Measurements from ENCODE around the gene STX18. TPM values are rescaled to one million over a fixed set of nuclear protein-coding genes. Genes with fewer than 3 reads are reported as not detected.

The STX18 gene
- total RNA-seq, 4 donors from 2014 or later, result 17.8 to 25.4 (median 23.4) TPM

GRCh38 chr4:4408132-4408523 lies 133.7 kb downstream of the STX18 start:
- Histone ChIP-seq H3K4me3 (no peak overlapping the region), H3K9me3 (no peaks in the 10 kb centered on the region), H3K27ac (no peak overlapping the region), H3K4me1 (no peaks in the 10 kb centered on the region), H3K27me3 (peaks cover 46% of the 10 kb centered on the region), H3K36me3 (no peaks in the 10 kb centered on the region)
- WGBS, 2 donors (ENCODE audit: low coverage in 1 of 2), result 67% methylated on average over 4 of the region's 13 CpGs; no CpG with 5 or more reads in 1 of the 2 donors
- TF ChIP-seq POLR2AphosphoS5 (IDR thresholded peaks at IDR 0.05), result no peak
- no peak for TF ChIP-seq CTCF (IDR thresholded peaks at IDR 0.05)
- no peak for TF ChIP-seq POLR2A (IDR thresholded peaks at IDR 0.05)
- TF ChIP-seq EP300 (IDR thresholded peaks at IDR 0.05), result no peak
- ATAC-seq, result no peak

GRCh38 chr4:4407299-4408131 lies 134.3 kb downstream of the STX18 start:
- no peak for ATAC-seq
- Histone ChIP-seq H3K36me3 (no peaks in the 10 kb centered on the region), H3K9me3 (no peaks in the 10 kb centered on the region), H3K27me3 (peaks cover 51% of the 10 kb centered on the region), H3K4me3 (no peak overlapping the region), H3K4me1 (no peaks in the 10 kb centered on the region), H3K27ac (no peak overlapping the region)
- 88% methylated on average over 3 to 13 of the region's 19 CpGs for WGBS, 2 donors (ENCODE audit: low coverage in 1 of 2)
- TF ChIP-seq POLR2A (IDR thresholded peaks at IDR 0.05) (no peak), EP300 (IDR thresholded peaks at IDR 0.05) (no peak), POLR2AphosphoS5 (IDR thresholded peaks at IDR 0.05) (no peak), CTCF (IDR thresholded peaks at IDR 0.05) (no peak)

- Histone ChIP-seq H3K4me1 (no peaks in the 10 kb centered on the region), H3K36me3 (no peaks in the 10 kb centered on the region), H3K9me3 (no peaks in the 10 kb centered on the region), H3K27me3 (peaks cover 56% of the 10 kb centered on the region), H3K4me3 (no peak overlapping the region), H3K27ac (no peak overlapping the region)
- no CpG with 5 or more reads among the region's 28 CpGs for whole genome bisulfite sequencing, 2 donors (ENCODE audit: low coverage in 1 of 2)
- ATAC-seq, result no peak
- TF ChIP-seq POLR2A (IDR thresholded peaks at IDR 0.05), result no peak
- no peak for TF ChIP-seq EP300 (IDR thresholded peaks at IDR 0.05)
- no peak for TF ChIP-seq CTCF (IDR thresholded peaks at IDR 0.05)
- TF ChIP-seq POLR2AphosphoS5 (IDR thresholded peaks at IDR 0.05), result no peak
Observed at GRCh38 chr4:4406455-4407298, 135.2 kb downstream of the STX18 start.

DNA sequence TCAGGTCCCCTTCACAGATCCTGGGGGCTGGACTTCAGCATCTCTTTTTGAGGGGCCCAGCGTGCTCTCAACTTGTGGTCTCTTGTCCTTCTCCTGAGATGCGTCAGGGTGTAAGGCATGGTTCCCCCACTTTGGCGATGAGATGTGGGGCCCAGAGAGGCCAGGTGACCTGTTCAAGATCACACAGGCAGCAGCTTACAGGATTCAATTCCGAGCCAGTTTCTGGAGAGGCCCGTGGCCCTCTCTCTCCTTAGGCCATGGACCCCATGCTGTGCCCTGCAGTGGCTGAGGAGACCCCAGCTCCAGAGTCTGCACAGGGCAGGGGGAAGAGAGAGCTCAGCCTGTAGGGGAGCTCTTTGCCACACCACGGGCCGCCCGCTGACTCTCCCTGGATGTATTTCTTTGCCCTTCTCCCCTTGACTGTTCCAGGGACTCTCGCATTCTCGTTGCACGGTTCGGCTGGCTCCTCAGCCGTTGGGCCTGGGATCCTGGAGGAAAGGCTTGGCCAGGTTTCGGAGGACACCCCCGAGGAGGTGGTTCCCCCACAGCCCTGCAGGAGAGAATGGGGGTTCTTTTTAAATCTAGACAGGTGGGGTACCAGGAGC lies 136.4 kb downstream of the STX18 start:
- TF ChIP-seq EP300 (IDR thresholded peaks at IDR 0.05), result no peak
- TF ChIP-seq POLR2AphosphoS5 (IDR thresholded peaks at IDR 0.05), result no peak
- no peak for TF ChIP-seq CTCF (IDR thresholded peaks at IDR 0.05)
- TF ChIP-seq POLR2A (IDR thresholded peaks at IDR 0.05), result no peak
- ATAC-seq, result no peak
- H3K27me3 ChIP-seq, result peaks cover 66% of the 10 kb centered on the region

More for the DNA sequence above, 136.4 kb downstream of the STX18 start:
- no peak overlapping the region for H3K27ac ChIP-seq
- no peaks in the 10 kb centered on the region for H3K36me3 ChIP-seq
- no peaks in the 10 kb centered on the region for H3K4me1 ChIP-seq
- H3K4me3 ChIP-seq, result no peak overlapping the region
- H3K9me3 ChIP-seq, result peaks cover 0 to under 1% (median 0%) of the 10 kb centered on the region in 3 donors
- WGBS, 2 donors (ENCODE audit: low coverage in 1 of 2), result no CpG with 5 or more reads among the region's 15 CpGs
